T-helper 17 cell (primary cell): ENCODE data around the gene SLC7A6OS. TPM values are rescaled to one million over a fixed set of nuclear protein-coding genes. Genes with fewer than 3 reads are reported as not detected.

ENCODE experiments used
- ATAC-seq: fragments of 150-1000 bp; cut with Tn5 transposase; 2 replicates; pipeline ENCODE4 v1.10.0; 2021; ENCODE audit warnings: mild to moderate bottlenecking, moderate library complexity
- DNase-seq, 3 donors: peaks; one replicate each; pipeline versions ENCODE4 v3.0.0 to v3.0.0-alpha.2; 2020 to 2021
- H3K9me3 ChIP-seq: one replicate; pipeline ENCODE4 v1.7.0; 2013; ENCODE audit warnings: low read length, mild to moderate bottlenecking; ENCODE audit not compliant: control insufficient read depth, poor library complexity, severe bottlenecking
- H3K27ac Mint-ChIP-seq: one replicate; pipeline ENCODE4 v1.8.0; 2022; ENCODE audit warnings: mild to moderate bottlenecking, moderate library complexity, mixed read lengths
- H3K27me3 Mint-ChIP-seq: one replicate; pipeline ENCODE4 v1.8.0; 2022; ENCODE audit warnings: mixed read lengths
- H3K36me3 Mint-ChIP-seq: one replicate; pipeline ENCODE4 v1.8.0; 2022; ENCODE audit warnings: low read depth, mixed read lengths
- H3K4me1 Mint-ChIP-seq: one replicate; pipeline ENCODE4 v1.8.0; 2022; ENCODE audit warnings: mild to moderate bottlenecking, mixed read lengths
- H3K4me3 Mint-ChIP-seq: one replicate; pipeline ENCODE4 v1.8.0; 2022; ENCODE audit warnings: mild to moderate bottlenecking, moderate library complexity, mixed read lengths
- total RNA-seq, 4 donors: library from RNA in 2 of 4; stranded (reverse) in 2 of 4; gene quantifications; one replicate each; pipeline ENCODE4 v1.2.3 and lab custom pipeline; 2022 to 2026

Gene SLC7A6OS
- total RNA-seq, 2 donors from 2014 or later, result 35.3 to 36.0 TPM

DNA sequence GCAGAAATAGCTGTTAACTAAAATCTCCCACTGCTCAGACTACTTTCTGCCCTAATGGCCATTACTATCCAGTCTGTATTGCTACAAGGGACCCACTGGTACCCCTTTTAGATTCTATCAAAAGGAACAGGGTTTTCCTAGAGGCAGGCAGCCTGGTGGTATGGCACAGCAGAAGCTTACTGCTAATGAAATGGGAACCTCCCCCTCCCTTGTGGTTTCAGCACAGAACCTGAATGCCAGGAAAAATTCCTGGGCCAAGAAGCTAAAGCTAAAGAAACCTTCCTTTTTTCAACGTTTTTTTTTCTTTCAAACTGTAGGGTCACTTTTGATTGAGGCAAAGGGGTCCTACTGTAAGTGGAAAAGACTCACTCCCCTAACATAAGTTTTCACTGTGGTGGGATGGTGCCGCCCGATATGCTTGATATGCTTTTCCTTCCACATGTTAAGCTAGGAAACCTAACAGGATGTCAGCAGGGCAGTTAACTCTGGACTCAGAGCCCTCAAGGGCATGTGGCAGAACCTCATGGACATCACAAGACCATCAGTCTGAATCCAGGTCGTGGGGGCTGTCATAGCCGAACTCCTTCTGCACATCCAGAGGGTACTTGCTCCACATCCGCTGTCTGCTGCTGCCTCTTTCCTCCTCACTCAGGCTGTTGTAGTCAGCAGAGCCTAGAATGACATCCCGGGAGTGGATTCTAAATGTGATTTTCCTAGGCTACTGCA lies 9.8 kb downstream of the SLC7A6OS start:
- Mint-ChIP-seq H3K27me3 (no peaks in the 10 kb centered on the region), H3K36me3 (peaks cover 9% of the 10 kb centered on the region), H3K27ac (peak overlapping the region; percentile 88), H3K4me3 (no peak overlapping the region), H3K4me1 (peaks cover 23% of the 10 kb centered on the region)
- DNase-seq (no peak), ATAC-seq (no peak)
- no peaks in the 10 kb centered on the region for H3K9me3 ChIP-seq

DNA sequence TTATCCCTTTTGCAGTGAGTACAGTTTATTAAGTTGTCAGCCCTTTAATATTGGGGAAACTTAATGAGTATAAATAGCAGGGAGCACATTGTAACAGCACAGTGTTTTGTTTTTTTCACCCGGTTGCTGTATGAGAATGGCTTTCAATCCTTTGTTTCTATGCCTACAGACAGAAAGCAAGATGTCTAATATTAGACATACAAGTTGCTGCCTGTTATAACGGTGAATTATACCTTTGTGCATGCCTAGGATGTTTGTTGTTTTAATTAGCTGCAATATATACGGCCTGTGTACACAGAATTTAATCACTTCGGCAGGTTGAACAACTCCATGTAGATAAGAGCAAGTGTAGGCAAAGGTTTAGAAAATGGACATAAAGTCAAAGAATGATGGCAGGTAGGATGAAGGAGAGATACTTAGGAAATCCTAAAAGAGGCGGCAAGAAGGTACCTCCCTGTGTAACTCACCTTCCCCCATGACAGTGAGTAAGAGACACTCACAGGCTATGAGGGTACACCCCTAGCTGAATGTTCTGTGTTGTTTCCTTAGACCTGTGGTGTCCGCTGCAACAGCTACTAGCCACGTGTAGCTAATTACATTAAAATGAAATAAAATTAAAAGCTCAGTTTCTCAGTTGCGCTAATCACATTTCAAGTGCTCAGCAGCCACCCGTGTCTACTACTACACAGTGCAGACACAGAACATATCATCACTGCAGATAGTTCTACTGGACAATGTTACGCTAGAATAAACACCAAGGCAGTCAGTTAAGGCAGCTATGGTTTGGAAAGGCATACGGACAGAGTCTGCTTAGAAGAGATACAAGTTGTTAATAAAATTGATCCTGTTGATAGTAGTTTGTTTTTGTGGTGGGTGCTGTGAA lies 10.9 kb downstream of the SLC7A6OS start:
- no peaks in the 10 kb centered on the region for H3K9me3 ChIP-seq
- Mint-ChIP-seq H3K4me3 (no peak overlapping the region), H3K27me3 (no peaks in the 10 kb centered on the region), H3K36me3 (peaks cover 11% of the 10 kb centered on the region), H3K4me1 (peaks cover 21% of the 10 kb centered on the region), H3K27ac (peak overlapping the region; percentile 88)
- DNase-seq (no peak), ATAC-seq (no peak)

- no peak for ATAC-seq
- DNase-seq, result no peak
- peaks cover 16% of the 10 kb centered on the region for H3K36me3 Mint-ChIP-seq
- no peaks in the 10 kb centered on the region for H3K9me3 ChIP-seq
- H3K4me3 Mint-ChIP-seq, result no peak overlapping the region
- H3K4me1 Mint-ChIP-seq, result peaks cover 25% of the 10 kb centered on the region
- H3K27me3 Mint-ChIP-seq, result no peaks in the 10 kb centered on the region
- peak overlapping the region; percentile 88 for H3K27ac Mint-ChIP-seq
Observed at GRCh38 chr16:68298907-68299561, 11.7 kb downstream of the SLC7A6OS start.

DNA sequence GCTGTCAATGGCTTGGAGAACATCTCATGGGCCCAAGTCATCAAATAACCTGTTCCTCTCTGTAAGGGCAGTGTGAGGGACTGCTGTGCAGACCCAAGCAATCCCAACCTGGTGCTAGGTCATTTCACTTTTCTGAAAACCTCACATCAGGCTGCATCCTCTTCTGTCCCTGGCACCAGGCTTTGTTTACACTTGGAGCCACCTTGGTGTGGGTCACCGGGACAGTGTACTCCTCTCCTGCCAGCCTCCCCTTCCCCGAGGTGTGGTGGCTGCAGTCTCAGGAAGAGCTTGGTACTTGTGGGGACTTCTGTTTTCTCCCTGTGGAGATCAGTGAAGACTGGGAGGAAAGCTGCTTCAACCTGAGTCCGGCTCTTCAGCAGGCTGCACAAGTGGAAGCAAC lies 12.4 kb downstream of the SLC7A6OS start:
- Mint-ChIP-seq H3K36me3 (peaks cover 19% of the 10 kb centered on the region), H3K4me1 (peaks cover 32% of the 10 kb centered on the region), H3K4me3 (no peak overlapping the region), H3K27ac (peak overlapping the region; percentile 88), H3K27me3 (no peaks in the 10 kb centered on the region)
- DNase-seq (no peak), ATAC-seq (no peak)
- H3K9me3 ChIP-seq, result no peaks in the 10 kb centered on the region

GRCh38 chr16:68297908-68298307 lies 12.8 kb downstream of the SLC7A6OS start:
- peak overlapping the region; percentile 88 for H3K27ac Mint-ChIP-seq
- no peak for DNase-seq
- peaks cover 19% of the 10 kb centered on the region for H3K36me3 Mint-ChIP-seq
- H3K9me3 ChIP-seq, result no peaks in the 10 kb centered on the region
- no peaks in the 10 kb centered on the region for H3K27me3 Mint-ChIP-seq
- H3K4me3 Mint-ChIP-seq, result no peak overlapping the region
- no peak for ATAC-seq
- peaks cover 32% of the 10 kb centered on the region for H3K4me1 Mint-ChIP-seq

DNA sequence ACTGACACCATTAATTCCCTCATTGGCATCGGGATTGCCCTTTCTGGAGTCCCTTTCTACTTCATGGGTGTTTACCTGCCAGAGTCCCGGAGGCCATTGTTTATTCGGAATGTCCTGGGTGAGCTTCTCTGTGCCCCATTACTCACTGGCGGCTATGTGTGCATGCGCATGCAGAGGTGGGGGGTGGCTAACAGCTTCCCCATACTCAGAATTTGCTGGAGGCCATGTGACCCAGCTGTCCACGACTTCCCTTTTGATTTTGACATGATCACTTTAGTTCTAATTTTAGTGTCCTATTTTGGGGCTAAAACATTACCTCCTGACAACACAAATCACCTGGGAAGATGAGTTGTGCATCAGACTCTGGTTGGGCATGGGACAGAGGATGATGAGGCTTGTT lies 14.1 kb downstream of the SLC7A6OS start:
- ATAC-seq (no peak), DNase-seq (no peak)
- peak overlapping the region; percentile 88 for H3K27ac Mint-ChIP-seq
- H3K4me3 Mint-ChIP-seq, result no peak overlapping the region
- H3K27me3 Mint-ChIP-seq, result no peaks in the 10 kb centered on the region
- H3K4me1 Mint-ChIP-seq, result peaks cover 37% of the 10 kb centered on the region
- no peaks in the 10 kb centered on the region for H3K9me3 ChIP-seq
- H3K36me3 Mint-ChIP-seq, result peaks cover 16% of the 10 kb centered on the region

GRCh38 chr16:68296291-68296690 lies 14.5 kb downstream of the SLC7A6OS start:
- Mint-ChIP-seq H3K36me3 (peaks cover 14% of the 10 kb centered on the region), H3K4me3 (no peak overlapping the region), H3K27me3 (no peaks in the 10 kb centered on the region), H3K27ac (peak overlapping the region; percentile 88), H3K4me1 (peaks cover 40% of the 10 kb centered on the region)
- no peaks in the 10 kb centered on the region for H3K9me3 ChIP-seq
- DNase-seq, result no peak
- no peak for ATAC-seq

- H3K27ac Mint-ChIP-seq, result peak overlapping the region; percentile 93
Observed at GRCh38 chr16:68292425-68292824, 18.3 kb downstream of the SLC7A6OS start.

DNA sequence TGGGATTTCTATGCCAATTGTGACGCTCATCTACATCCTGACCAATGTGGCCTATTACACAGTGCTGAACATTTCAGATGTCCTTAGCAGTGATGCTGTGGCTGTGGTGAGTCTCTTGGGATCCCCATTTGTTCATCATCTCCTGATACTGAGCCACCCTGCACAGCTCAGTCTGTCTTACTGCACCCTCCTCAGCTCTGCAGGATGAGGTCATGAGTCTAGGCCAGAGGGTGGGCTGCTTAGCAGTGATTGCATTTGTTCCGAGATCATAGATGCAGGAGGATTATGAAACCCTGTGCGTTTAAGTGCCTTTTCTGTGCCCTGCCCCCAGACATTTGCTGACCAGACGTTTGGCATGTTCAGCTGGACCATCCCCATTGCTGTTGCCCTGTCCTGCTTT lies 19.5 kb downstream of the SLC7A6OS start:
- H3K27ac Mint-ChIP-seq, result peak overlapping the region; percentile 93
- ATAC-seq (no peak), DNase-seq (no peak)
- H3K4me1 Mint-ChIP-seq, result peaks cover 64% of the 10 kb centered on the region
- H3K27me3 Mint-ChIP-seq, result no peaks in the 10 kb centered on the region
- peaks cover 22% of the 10 kb centered on the region for H3K36me3 Mint-ChIP-seq
- H3K9me3 ChIP-seq, result no peaks in the 10 kb centered on the region
- peak overlapping the region; percentile 80 for H3K4me3 Mint-ChIP-seq

More at GRCh38 chr16:68292425-68292824, 18.3 kb downstream of the SLC7A6OS start:
- peaks cover 58% of the 10 kb centered on the region for H3K4me1 Mint-ChIP-seq
- H3K4me3 Mint-ChIP-seq, result peak overlapping the region; percentile 45
- DNase-seq, result no peak
- H3K9me3 ChIP-seq, result no peaks in the 10 kb centered on the region
- no peaks in the 10 kb centered on the region for H3K27me3 Mint-ChIP-seq
- peaks cover 20% of the 10 kb centered on the region for H3K36me3 Mint-ChIP-seq
- ATAC-seq, result no peak

- Mint-ChIP-seq H3K4me1 (peaks cover 69% of the 10 kb centered on the region), H3K27ac (peak overlapping the region; percentile 93), H3K27me3 (no peaks in the 10 kb centered on the region), H3K36me3 (peaks cover 20% of the 10 kb centered on the region), H3K4me3 (peak overlapping the region; percentile 84)
- no peaks in the 10 kb centered on the region for H3K9me3 ChIP-seq
- ATAC-seq (no peak), DNase-seq (no peak)
Observed at GRCh38 chr16:68290450-68290849, 20.3 kb downstream of the SLC7A6OS start.

DNA sequence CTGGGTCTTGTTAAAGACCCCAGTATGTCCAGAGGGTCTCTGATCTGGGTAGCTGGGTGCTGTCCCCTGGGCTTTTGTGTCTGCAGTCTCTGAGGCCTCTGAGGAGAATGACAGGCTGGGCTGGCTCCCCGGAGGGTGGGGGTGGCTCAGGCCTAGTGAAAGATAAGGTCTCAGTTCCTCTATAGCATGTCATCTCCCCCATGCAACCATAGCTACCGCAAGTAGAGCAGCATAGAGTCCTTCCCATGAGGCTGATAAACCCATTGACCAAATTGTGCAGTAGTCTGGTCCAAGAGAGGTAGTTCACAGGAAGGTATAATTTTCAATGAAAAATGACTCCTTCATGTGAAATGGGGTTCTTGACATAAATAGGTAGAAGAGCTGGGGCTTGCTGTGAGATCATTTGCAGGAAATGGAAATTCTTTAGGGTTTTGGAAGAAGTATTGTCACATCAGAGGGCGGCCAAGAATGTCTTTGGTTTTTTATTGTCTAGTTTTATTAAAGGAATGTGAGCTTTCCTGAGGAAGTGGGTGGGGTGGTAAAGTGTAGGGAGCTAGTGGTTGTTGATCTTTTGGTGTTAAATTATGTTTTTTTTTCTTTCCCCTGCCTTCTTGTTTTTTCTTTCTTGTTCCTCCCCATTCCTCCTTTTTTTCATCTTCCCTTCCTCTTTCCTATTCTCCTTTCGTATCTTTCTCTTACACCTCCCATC lies 21.0 kb downstream of the SLC7A6OS start:
- DNase-seq, result peak in 2 of 3 donors; percentile 16 to 30
- no peaks in the 10 kb centered on the region for H3K27me3 Mint-ChIP-seq
- ATAC-seq, result peak; percentile 70
- peaks cover 72% of the 10 kb centered on the region for H3K4me1 Mint-ChIP-seq
- H3K4me3 Mint-ChIP-seq, result peak overlapping the region; percentile 84
- no peaks in the 10 kb centered on the region for H3K9me3 ChIP-seq
- peak overlapping the region; percentile 93 for H3K27ac Mint-ChIP-seq
- H3K36me3 Mint-ChIP-seq, result peaks cover 23% of the 10 kb centered on the region

- no peak for ATAC-seq
- peaks cover 75% of the 10 kb centered on the region for H3K4me1 Mint-ChIP-seq
- DNase-seq, result no peak
- peak overlapping the region; percentile 84 for H3K4me3 Mint-ChIP-seq
- H3K36me3 Mint-ChIP-seq, result peaks cover 22% of the 10 kb centered on the region
- H3K27ac Mint-ChIP-seq, result peak overlapping the region; percentile 93
- no peaks in the 10 kb centered on the region for H3K9me3 ChIP-seq
- no peaks in the 10 kb centered on the region for H3K27me3 Mint-ChIP-seq
Observed at GRCh38 chr16:68289202-68289601, 21.5 kb downstream of the SLC7A6OS start.
